SK-N-SH (cell line): ENCODE results near the gene TPD52L1. TPM values are rescaled to one million over a fixed set of nuclear protein-coding genes. Genes with fewer than 3 reads are reported as not detected.

Experiments
- CTCF ChIA-PET: fragments of 300-600, 350-600 bp; formaldehyde crosslinking; extraction: SDS; loops from one replicate; lab custom pipeline; 2021; lab: Yijun Ruan, JAX
- POLR2A ChIA-PET: fragments of 350-600 bp; sonication (Branson Sonifier 250); formaldehyde crosslinking; extraction: SDS; loops from one replicate; lab custom pipeline; 2020; ENCODE audit warnings: antibody characterized with exemption, inconsistent platforms; lab: Yijun Ruan, JAX
- DNase-seq: peaks from one replicate; pipeline ENCODE4 v3.0.0; 2012
- H2AFZ ChIP-seq: fragments of 200-600 bp; sonication (generic); 2 replicates; pipeline ENCODE4 v1.8.1; 2016; ENCODE audit warnings: antibody characterized with exemption, mild to moderate bottlenecking, low read depth
- H3F3A ChIP-seq: fragments of 200-600 bp; sonication (generic); replicated peaks from 2 replicates; pipeline ENCODE3; 2016; ENCODE audit warnings: antibody characterized with exemption, mild to moderate bottlenecking; ENCODE audit not compliant: insufficient read depth
- H3K27ac ChIP-seq, 2 experiments: fragments of 200-500 bp in 1 of 2; fragments of 200-600 bp in 1 of 2; sonication (Bioruptor generic) in 1 of 2; sonication (generic), shearing (Covaris generic) in 1 of 2; 2 replicates each; pipeline versions ENCODE4 v1.5.1 to v1.6.1; 2014 to 2016; ENCODE audit warnings: low read depth in 2 of 2, inconsistent platforms in 1 of 2, low read length in 1 of 2, mild to moderate bottlenecking in 1 of 2, mixed read lengths in 1 of 2
- H3K27me3 ChIP-seq: fragments of 200-600 bp; sonication (generic), shearing (Covaris generic); 2 replicates; pipeline ENCODE4 v1.6.1; 2016; ENCODE audit warnings: mixed run types; ENCODE audit not compliant: insufficient read depth
- H3K36me3 ChIP-seq, 2 experiments: fragments of 200-500 bp in 1 of 2; fragments of 200-600 bp in 1 of 2; sonication (Bioruptor generic) in 1 of 2; sonication (generic) in 1 of 2; replicated peaks in 1 of 2; 2 replicates each; pipeline versions ENCODE3 to v1.5.1; 2014 to 2016; ENCODE audit warnings: low read length in 1 of 2, mild to moderate bottlenecking in 1 of 2; ENCODE audit not compliant: insufficient read depth in 2 of 2, control insufficient read depth in 1 of 2
- H3K4me1 ChIP-seq, 2 experiments: fragments of 200-500 bp in 1 of 2; fragments of 200-600 bp in 1 of 2; sonication (Bioruptor generic) in 1 of 2; sonication (generic), shearing (Covaris generic) in 1 of 2; 2 replicates each; pipeline versions ENCODE4 v1.5.1 to v1.6.1; 2014 to 2016; ENCODE audit warnings: low read depth in 1 of 2, low read length in 1 of 2, mixed run types in 1 of 2; ENCODE audit not compliant: insufficient read depth in 2 of 2, control insufficient read depth in 1 of 2
- H3K4me2 ChIP-seq: fragments of 200-600 bp; sonication (generic), shearing (Covaris generic); 2 replicates; pipeline ENCODE4 v1.6.1; 2017; ENCODE audit warnings: mixed run types
- H3K4me3 ChIP-seq, 2 experiments: fragments of 200-500 bp in 1 of 2; fragments of 200-600 bp in 1 of 2; sonication (Bioruptor generic) in 1 of 2; sonication (generic), shearing (Covaris generic) in 1 of 2; 2 replicates each; pipeline versions ENCODE4 v1.5.1 to v1.8.1; 2014 to 2016; ENCODE audit warnings: low read depth in 2 of 2, inconsistent platforms in 1 of 2, low read length in 1 of 2, mild to moderate bottlenecking in 1 of 2, mixed read lengths in 1 of 2, moderate library complexity in 1 of 2
- H3K79me2 ChIP-seq: fragments of 200-600 bp; sonication (generic); 2 replicates; pipeline ENCODE4 v1.8.1; 2017; ENCODE audit warnings: mild to moderate bottlenecking; ENCODE audit not compliant: insufficient read depth
- H3K9ac ChIP-seq: fragments of 200-600 bp; sonication (generic); 2 replicates; pipeline ENCODE4 v1.6.1; 2017; ENCODE audit warnings: mixed run types
- H3K9me2 ChIP-seq: fragments of 200-600 bp; sonication (generic); 2 replicates; pipeline ENCODE4 v1.6.1; 2017; ENCODE audit warnings: mixed run types
- H3K9me3 ChIP-seq: fragments of 200-600 bp; sonication (generic); 2 replicates; pipeline ENCODE4 v1.6.1; 2017; ENCODE audit warnings: mixed run types, mild to moderate bottlenecking, moderate library complexity
- H4K20me1 ChIP-seq: fragments of 200-600 bp; sonication (generic); 2 replicates; pipeline ENCODE4 v1.6.1; 2017; ENCODE audit warnings: mild to moderate bottlenecking, mixed run types; ENCODE audit not compliant: insufficient read depth
- EZH2phosphoT487 ChIP-seq: fragments of 200-600 bp; sonication (generic); IDR thresholded peaks from 2 replicates; pipeline ENCODE4 v1.6.1; 2017; ENCODE audit warnings: low read depth, mixed run types, mild to moderate bottlenecking, antibody characterized with exemption, moderate library complexity, borderline replicate concordance
- GATA2 ChIP-seq: sonication (generic); formaldehyde crosslinking; IDR thresholded peaks from 2 replicates; pipeline ENCODE4 v1.5.0; 2020; ENCODE audit warnings: mild to moderate bottlenecking, missing genetic modification reagents
- MXI1 ChIP-seq: IDR thresholded peaks from 2 replicates; pipeline ENCODE4 v1.6.1; 2012; ENCODE audit warnings: mild to moderate bottlenecking, low read depth, low read length, improper control_type of control experiment
- POLR2AphosphoS5 ChIP-seq: IDR thresholded peaks from 2 replicates; pipeline ENCODE4 v1.6.1; 2012; ENCODE audit warnings: low read depth, low read length
- RAD21 ChIP-seq: IDR thresholded peaks from 2 replicates; pipeline ENCODE4 v1.6.1; 2012; ENCODE audit warnings: mild to moderate bottlenecking, low read length
- RFX5 ChIP-seq: IDR thresholded peaks from 2 replicates; pipeline ENCODE4 v1.6.1; 2012; ENCODE audit warnings: mild to moderate bottlenecking, improper control_type of control experiment, low read length
- SIN3A ChIP-seq: IDR thresholded peaks from 2 replicates; pipeline ENCODE4 v1.6.1; 2012; ENCODE audit warnings: low read depth, mild to moderate bottlenecking, low read length, moderate library complexity, borderline replicate concordance
- WGBS: methylation state at CpG from one replicate; pipeline ENCODE4 v1.1.6; 2017; ENCODE audit warnings: low lambda C conversion rate; 5-methylcytosine and 5-hydroxymethylcytosine counted together
- polyA plus RNA-seq, 3 experiments: library from polyadenylated mRNA; depleted of rRNA; stranded (reverse); fragments of >200 nt; gene quantifications; 2 replicates each; pipeline ENCODE4 v1.2.3, GENCODE V29; 2012
- TF ChIP-seq, protein P1 (sequence below): fragments of 150-350 bp; IDR thresholded peaks from 2 replicates; pipeline ENCODE4 v1.6.1; 2017; ENCODE audit warnings: antibody characterized with exemption, low read length, low read depth, borderline replicate concordance
- TF ChIP-seq, protein P2 (sequence below): IDR thresholded peaks from 2 replicates; pipeline ENCODE4 v1.4.0; 2012; ENCODE audit warnings: low read depth, borderline replicate concordance
- TF ChIP-seq, protein P3 (sequence below): fragments of 200-600 bp; sonication (generic); IDR thresholded peaks from 2 replicates; pipeline ENCODE4 v1.6.1; 2017; ENCODE audit warnings: antibody characterized with exemption, mild to moderate bottlenecking, moderate library complexity

The TPD52L1 gene
- polyA plus RNA-seq, 1 of the 3 experiments (the other 2 are of a cell fraction) = 0.13 TPM

DNA sequence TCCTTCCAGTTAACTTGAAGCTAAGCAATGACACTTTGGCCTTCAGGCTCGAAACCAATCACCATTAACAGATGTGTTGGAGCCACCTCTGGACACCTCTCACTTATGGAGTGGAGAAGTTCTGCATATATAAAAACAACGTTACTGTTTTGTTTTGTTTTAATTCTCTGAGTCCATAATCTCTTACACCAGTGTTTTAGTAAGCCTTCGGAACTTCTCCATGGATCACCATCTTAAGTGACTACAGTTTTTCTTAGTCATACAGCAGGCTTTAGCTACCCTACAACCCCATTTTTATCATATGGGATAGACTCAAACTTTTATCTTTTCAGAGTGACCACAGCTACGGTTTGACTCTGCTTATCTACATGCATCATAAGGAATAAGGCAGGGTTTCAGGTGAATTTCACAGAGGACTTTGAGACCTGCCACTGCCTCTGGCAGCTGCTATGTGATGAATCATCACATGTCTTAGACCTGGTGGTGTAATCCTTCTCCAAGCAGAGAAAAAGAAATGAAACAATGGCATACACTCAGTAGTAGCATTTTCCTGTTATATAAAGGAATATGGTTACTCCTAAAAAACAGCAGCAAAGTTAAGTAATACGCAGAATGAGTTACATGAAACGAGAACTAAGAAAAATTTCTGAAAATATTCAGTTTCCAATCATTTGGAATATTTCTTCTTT lies 153.7 kb downstream of the TPD52L1 start:
- POLR2A ChIA-PET = no interaction called here
- no peaks in the 10 kb centered on the region for H3K79me2 ChIP-seq
- peaks cover 6% of the 10 kb centered on the region; the same call in 1 of the 2 replicates for H3K27me3 ChIP-seq
- DNase-seq = no peak
- no peak overlapping the region for H3K4me3 ChIP-seq
- H2AFZ ChIP-seq = no peak overlapping the region
- no peak for TF ChIP-seq SIN3A
- TF ChIP-seq MXI1 = no peak
- TF ChIP-seq, protein P1, sequence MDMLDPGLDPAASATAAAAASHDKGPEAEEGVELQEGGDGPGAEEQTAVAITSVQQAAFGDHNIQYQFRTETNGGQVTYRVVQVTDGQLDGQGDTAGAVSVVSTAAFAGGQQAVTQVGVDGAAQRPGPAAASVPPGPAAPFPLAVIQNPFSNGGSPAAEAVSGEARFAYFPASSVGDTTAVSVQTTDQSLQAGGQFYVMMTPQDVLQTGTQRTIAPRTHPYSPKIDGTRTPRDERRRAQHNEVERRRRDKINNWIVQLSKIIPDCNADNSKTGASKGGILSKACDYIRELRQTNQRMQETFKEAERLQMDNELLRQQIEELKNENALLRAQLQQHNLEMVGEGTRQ = no peak
- no peak for TF ChIP-seq RAD21
- TF ChIP-seq POLR2AphosphoS5 = no peak
- H3K36me3 ChIP-seq = no peaks in the 10 kb centered on the region
- H3K9me3 ChIP-seq = no peaks in the 10 kb centered on the region
- H3K27ac ChIP-seq = no peak overlapping the region
- H3K9ac ChIP-seq = no peak overlapping the region
- no peak overlapping the region for H3K4me2 ChIP-seq
- peaks cover 0 to 2% of the 10 kb centered on the region in 2 experiments; a peak in 1 of 4 replicates for H3K4me1 ChIP-seq
- WGBS = 46% methylated on average over 6 of the region's 6 CpGs
- H3K9me2 ChIP-seq = no peaks in the 10 kb centered on the region
- CTCF ChIA-PET = interaction anchor here (1.0 to 11.1 kb wide), 2 partner anchors 154 to 451 kb away, joined by 3 to 278 read pairs; no protein-coding TSS in a partner anchor
- no peaks in the 10 kb centered on the region for H4K20me1 ChIP-seq
- peaks cover 5% of the 10 kb centered on the region for H3F3A ChIP-seq

DNA sequence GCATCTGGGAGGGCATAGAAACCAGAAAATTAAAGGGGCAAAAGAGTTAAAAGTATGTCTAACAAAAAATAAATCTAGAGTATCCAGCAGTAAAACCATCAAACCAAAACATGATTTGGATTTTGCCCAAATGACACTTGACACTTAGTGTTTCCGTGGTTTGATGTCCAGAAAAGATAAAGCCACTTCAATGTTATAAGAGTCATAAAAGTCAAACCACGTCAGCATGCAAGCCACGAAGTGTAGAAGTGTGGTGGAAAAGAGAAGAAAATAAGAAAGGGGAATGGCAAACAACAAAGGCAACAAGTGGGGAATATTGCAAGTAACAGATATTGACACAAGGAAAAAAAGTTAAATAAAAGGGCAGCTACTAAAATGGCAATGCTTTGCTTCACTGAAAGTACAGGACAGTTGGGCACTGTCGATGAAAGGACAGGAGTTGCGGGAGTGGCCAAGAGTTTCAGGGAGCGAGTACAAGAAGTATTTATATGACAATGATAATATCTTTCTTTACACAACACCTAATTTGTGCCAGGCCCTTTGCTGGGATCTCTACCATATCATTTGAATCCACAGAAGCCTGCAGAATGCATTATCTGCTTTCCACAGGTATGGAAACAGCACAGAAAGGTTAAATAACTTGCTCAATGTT lies 154.5 kb downstream of the TPD52L1 start:
- Histone ChIP-seq H3K36me3 (no peaks in the 10 kb centered on the region), H3K4me1 (peaks cover 0 to 2% of the 10 kb centered on the region in 2 experiments; a peak in 1 of 4 replicates), H3K9ac (no peak overlapping the region), H3K9me2 (no peaks in the 10 kb centered on the region), H3F3A (no peaks in the 10 kb centered on the region), H2AFZ (no peak overlapping the region), H3K9me3 (no peaks in the 10 kb centered on the region), H3K4me2 (no peak overlapping the region), H3K79me2 (no peaks in the 10 kb centered on the region), H3K4me3 (no peak overlapping the region), H3K27ac (no peak overlapping the region), H3K27me3 (peaks cover 6% of the 10 kb centered on the region; the same call in 1 of the 2 replicates), H4K20me1 (no peaks in the 10 kb centered on the region)
- TF ChIP-seq, protein P2, sequence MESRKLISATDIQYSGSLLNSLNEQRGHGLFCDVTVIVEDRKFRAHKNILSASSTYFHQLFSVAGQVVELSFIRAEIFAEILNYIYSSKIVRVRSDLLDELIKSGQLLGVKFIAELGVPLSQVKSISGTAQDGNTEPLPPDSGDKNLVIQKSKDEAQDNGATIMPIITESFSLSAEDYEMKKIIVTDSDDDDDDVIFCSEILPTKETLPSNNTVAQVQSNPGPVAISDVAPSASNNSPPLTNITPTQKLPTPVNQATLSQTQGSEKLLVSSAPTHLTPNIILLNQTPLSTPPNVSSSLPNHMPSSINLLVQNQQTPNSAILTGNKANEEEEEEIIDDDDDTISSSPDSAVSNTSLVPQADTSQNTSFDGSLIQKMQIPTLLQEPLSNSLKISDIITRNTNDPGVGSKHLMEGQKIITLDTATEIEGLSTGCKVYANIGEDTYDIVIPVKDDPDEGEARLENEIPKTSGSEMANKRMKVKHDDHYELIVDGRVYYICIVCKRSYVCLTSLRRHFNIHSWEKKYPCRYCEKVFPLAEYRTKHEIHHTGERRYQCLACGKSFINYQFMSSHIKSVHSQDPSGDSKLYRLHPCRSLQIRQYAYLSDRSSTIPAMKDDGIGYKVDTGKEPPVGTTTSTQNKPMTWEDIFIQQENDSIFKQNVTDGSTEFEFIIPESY = no peak
- TF ChIP-seq, protein P3, sequence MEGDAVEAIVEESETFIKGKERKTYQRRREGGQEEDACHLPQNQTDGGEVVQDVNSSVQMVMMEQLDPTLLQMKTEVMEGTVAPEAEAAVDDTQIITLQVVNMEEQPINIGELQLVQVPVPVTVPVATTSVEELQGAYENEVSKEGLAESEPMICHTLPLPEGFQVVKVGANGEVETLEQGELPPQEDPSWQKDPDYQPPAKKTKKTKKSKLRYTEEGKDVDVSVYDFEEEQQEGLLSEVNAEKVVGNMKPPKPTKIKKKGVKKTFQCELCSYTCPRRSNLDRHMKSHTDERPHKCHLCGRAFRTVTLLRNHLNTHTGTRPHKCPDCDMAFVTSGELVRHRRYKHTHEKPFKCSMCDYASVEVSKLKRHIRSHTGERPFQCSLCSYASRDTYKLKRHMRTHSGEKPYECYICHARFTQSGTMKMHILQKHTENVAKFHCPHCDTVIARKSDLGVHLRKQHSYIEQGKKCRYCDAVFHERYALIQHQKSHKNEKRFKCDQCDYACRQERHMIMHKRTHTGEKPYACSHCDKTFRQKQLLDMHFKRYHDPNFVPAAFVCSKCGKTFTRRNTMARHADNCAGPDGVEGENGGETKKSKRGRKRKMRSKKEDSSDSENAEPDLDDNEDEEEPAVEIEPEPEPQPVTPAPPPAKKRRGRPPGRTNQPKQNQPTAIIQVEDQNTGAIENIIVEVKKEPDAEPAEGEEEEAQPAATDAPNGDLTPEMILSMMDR = no peak
- TF ChIP-seq RFX5 (no peak), SIN3A (no peak), EZH2phosphoT487 (no peak), GATA2 (CRISPR knock-in tag) (no peak)
- 48% methylated on average over 6 of the region's 6 CpGs for WGBS
- ChIA-PET POLR2A (no interaction called here), CTCF (interaction anchor here (0.9 to 11.1 kb wide), 3 partner anchors 443 to 460 kb away, joined by 3 to 278 read pairs (median 24); no protein-coding TSS in a partner anchor)
- DNase-seq = no peak
